Right lobe of liver (tissue), 4 donors: ENCODE data around the gene KIF15.

Experiments
- POLR2A ChIP-seq: fragments of 450-650 bp; IDR thresholded peaks from one replicate; pipeline ENCODE4 v1.6.1; 2017; ENCODE audit warnings: antibody characterized with exemption, mild to moderate bottlenecking
- TF ChIP-seq, protein P1 (sequence below), 4 donors: fragments of 200-600 bp in 3 of 4; fragments of 450-650 bp in 1 of 4; IDR thresholded peaks; one replicate each; pipeline versions ENCODE4 v1.5.1 to v1.8.0; 2016 to 2022; ENCODE audit warnings: antibody characterized with exemption in 4 of 4, mild to moderate bottlenecking in 2 of 4
- donor health status: DM: no; HTN: no; CAD: no.
- donor health status: DM: no; HTN: no; CAD: no.
- donor health status: DM: no; HTN: yes; CAD: no.

DNA sequence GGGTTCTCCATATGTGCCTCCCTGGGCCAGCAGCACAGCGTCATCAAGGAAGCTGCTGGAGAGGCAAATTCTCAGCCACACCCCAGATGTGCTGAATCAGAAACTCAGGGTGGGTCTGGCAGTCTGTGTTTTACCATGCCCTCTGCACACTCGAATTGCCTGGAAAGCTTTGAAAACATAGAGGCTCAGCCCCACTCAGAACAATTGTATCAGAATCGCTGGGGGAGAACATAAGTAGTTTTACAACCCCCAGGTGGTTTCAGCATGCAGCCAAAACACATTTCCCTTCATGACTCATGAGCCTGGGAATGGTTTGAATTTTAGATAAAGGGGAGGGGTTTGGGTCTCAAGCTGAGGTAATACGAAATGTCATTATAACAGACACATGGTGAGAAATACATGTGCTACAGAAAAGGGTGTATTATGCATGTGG is 122.4 kb downstream of the KIF15 start:
- no peak for TF ChIP-seq POLR2A
- TF ChIP-seq, protein P1, sequence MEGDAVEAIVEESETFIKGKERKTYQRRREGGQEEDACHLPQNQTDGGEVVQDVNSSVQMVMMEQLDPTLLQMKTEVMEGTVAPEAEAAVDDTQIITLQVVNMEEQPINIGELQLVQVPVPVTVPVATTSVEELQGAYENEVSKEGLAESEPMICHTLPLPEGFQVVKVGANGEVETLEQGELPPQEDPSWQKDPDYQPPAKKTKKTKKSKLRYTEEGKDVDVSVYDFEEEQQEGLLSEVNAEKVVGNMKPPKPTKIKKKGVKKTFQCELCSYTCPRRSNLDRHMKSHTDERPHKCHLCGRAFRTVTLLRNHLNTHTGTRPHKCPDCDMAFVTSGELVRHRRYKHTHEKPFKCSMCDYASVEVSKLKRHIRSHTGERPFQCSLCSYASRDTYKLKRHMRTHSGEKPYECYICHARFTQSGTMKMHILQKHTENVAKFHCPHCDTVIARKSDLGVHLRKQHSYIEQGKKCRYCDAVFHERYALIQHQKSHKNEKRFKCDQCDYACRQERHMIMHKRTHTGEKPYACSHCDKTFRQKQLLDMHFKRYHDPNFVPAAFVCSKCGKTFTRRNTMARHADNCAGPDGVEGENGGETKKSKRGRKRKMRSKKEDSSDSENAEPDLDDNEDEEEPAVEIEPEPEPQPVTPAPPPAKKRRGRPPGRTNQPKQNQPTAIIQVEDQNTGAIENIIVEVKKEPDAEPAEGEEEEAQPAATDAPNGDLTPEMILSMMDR (IDR thresholded peaks at IDR 0.05): no peak
